CMK (cell line): ENCODE data around the gene PGLYRP4.

Source experiments
- DNase-seq: peaks from one replicate; pipeline ENCODE4 v3.0.0-alpha.2; 2010; ENCODE audit warnings: low read depth

The PGLYRP4 gene

DNA sequence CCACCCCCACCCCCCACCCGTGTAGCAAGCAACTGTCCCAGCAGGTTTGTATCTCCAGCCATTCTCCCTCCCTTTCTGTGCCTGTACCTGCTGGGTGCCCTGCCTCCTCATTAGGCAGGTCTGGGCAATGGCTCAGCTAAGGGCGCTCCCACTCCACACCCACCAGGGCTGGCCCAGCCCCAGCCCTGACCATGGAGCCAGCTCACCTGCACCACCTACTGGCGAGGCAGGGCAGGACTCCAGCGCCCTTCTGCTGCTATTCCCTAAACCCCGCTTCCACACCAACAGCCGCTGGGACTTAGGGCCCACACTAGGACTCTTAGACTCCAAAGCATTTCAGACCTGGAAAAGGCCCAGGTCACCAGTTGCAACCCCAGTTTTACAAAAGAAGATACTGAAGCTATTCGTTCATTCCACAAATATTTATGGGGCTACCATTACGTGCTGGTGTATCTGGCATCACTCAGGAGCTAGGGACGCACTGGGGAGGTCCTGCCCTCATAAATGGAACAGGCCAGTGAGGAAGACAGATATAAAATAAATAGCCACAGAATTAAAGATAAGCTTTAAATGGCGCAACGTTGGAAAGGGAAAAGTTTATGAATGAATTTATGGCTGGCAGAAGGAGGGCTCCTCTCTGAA, 59.9 kb downstream of the PGLYRP4 start:
- DNase-seq = peak; percentile 7
